Measurements from ENCODE around the gene OLFM4.

DNA sequence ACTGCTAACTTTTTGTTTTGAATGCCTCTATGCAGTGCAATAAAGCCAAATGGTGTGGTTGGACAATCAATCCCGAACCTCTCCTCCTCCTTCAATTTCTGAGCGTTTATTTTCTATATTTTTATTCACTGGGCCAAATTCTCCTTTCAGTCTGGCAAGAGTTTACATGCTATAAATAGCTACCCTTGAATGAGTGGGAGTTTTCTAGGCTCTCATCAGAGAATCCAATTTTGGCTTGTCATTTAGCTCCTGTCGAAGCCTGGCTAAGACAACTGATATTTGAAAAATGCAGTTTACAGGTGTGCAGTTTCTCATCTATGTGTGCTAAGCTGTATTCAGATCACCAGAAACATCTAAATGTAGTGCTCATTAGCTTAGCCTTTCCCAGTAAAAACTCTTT is 61.8 kb downstream of the OLFM4 start:
- TF ChIP-seq SUZ12 (IDR thresholded peaks at IDR 0.05) (no peak), SP1 (IDR thresholded peaks at IDR 0.05) (no peak), L3MBTL2 (conservative IDR thresholded peaks at IDR 0.05) (no peak), ARNT (IDR thresholded peaks at IDR 0.05) (no peak), FOXA1 (IDR thresholded peaks at IDR 0.05) (no peak), FOXM1 (IDR thresholded peaks at IDR 0.05; ENCODE audit: borderline replicate concordance) (no peak), BHLHE40 (IDR thresholded peaks at IDR 0.05; ENCODE audit: borderline replicate concordance) (no peak)
- TF ChIP-seq, protein P1, sequence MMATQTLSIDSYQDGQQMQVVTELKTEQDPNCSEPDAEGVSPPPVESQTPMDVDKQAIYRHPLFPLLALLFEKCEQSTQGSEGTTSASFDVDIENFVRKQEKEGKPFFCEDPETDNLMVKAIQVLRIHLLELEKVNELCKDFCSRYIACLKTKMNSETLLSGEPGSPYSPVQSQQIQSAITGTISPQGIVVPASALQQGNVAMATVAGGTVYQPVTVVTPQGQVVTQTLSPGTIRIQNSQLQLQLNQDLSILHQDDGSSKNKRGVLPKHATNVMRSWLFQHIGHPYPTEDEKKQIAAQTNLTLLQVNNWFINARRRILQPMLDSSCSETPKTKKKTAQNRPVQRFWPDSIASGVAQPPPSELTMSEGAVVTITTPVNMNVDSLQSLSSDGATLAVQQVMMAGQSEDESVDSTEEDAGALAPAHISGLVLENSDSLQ (IDR thresholded peaks at IDR 0.05): no peak

Measured in HEK293T (cell line).